Measurements from ENCODE around the gene TRAK1. TPM values are rescaled to one million over a fixed set of nuclear protein-coding genes. Genes with fewer than 3 reads are reported as not detected.

TRAK1 gene
- polyA plus RNA-seq, 1 donor: 49.7 TPM

- no peak for DNase-seq
These were observed 86.6 kb downstream of the TRAK1 start for GRCh38 chr3:42177801-42178150.

GRCh38 chr3:42179110-42179725, 88.1 kb downstream of the TRAK1 start:
- peak; percentile 59 for DNase-seq

GRCh38 chr3:42180901-42181300, 89.7 kb downstream of the TRAK1 start:
- no peak for DNase-seq

- no peak for DNase-seq
These were observed 91.4 kb downstream of the TRAK1 start for GRCh38 chr3:42182555-42182954.

GRCh38 chr3:42183991-42184632, 93.0 kb downstream of the TRAK1 start:
- no peak for DNase-seq

GRCh38 chr3:42184651-42185443, 93.7 kb downstream of the TRAK1 start:
- DNase-seq: no peak

- DNase-seq: no peak
These were observed 96.8 kb downstream of the TRAK1 start for GRCh38 chr3:42187936-42188335.

GRCh38 chr3:42188376-42188775, 97.2 kb downstream of the TRAK1 start:
- DNase-seq: no peak

GRCh38 chr3:42189001-42189460, 97.9 kb downstream of the TRAK1 start:
- no peak for DNase-seq

GRCh38 chr3:42189736-42190135, 98.6 kb downstream of the TRAK1 start:
- DNase-seq: no peak

- DNase-seq: peak; percentile 70
These were observed 99.7 kb downstream of the TRAK1 start for GRCh38 chr3:42190701-42191442.

GRCh38 chr3:42191443-42191747, 100.2 kb downstream of the TRAK1 start:
- no peak for DNase-seq

- no peak for DNase-seq
These were observed 101.4 kb downstream of the TRAK1 start for GRCh38 chr3:42192334-42193200.

- DNase-seq: no peak
These were observed 103.9 kb downstream of the TRAK1 start for GRCh38 chr3:42194943-42195510.

- no peak for DNase-seq
These were observed 104.7 kb downstream of the TRAK1 start for GRCh38 chr3:42195879-42196330.

GRCh38 chr3:42198709-42199108, 107.6 kb downstream of the TRAK1 start:
- DNase-seq: no peak

- DNase-seq: no peak
These were observed 111.2 kb downstream of the TRAK1 start for GRCh38 chr3:42202217-42202865.

GRCh38 chr3:42204867-42205599, 113.9 kb downstream of the TRAK1 start:
- no peak for DNase-seq

GRCh38 chr3:42205800-42206514, 114.8 kb downstream of the TRAK1 start:
- no peak for DNase-seq

Measured in left kidney (tissue), 2 donors.